Astrocyte of the cerebellum (primary cell): Measurements from ENCODE around the gene ABCA4.
A peak's percentile ranks its signal among the peaks of the same experiment; 100 is the strongest.

Source experiments
- DNase-seq: peaks from one replicate; pipeline ENCODE4 v3.0.0-alpha.2; 2011; ENCODE audit warnings: low read depth
- H3K4me3 ChIP-seq: 2 replicates; pipeline ENCODE4 v1.5.1; 2011; ENCODE audit warnings: mild to moderate bottlenecking, low read depth, low read length, moderate library complexity
- CTCF ChIP-seq: IDR thresholded peaks from 2 replicates; pipeline ENCODE4 v1.5.1; 2012; ENCODE audit warnings: low read length, low read depth, moderate library complexity, mild to moderate bottlenecking; ENCODE audit errors: missing control alignments
- in situ Hi-C: cut with HindIII; loops from 2 replicates; pipeline ENCODE4 v1.10.0; 2017; ENCODE audit warnings: low sequenced_read_pairs

ABCA4 gene

DNA sequence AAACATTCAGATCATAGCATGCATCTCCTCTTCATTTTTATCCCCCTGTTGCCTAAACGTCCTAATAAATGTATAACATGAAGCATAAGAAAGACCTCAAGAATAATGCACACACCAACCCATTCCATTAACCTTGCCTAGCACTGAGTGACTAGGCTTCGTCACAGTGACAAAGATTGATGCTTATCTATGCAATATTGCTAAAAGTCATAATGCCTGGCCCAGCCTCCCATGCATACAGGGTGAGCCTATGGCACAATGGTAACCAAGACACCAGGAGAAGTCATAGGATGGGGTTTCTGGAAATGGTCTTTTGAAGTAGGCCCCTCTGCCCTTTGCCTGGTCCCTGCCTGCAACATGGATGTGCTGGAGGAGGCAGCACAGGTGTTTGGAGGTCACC is 33.8 kb downstream of the ABCA4 start:
- in situ Hi-C loops: no loop called here
- no peak for TF ChIP-seq CTCF
- no peak overlapping the region for H3K4me3 ChIP-seq
- no peak for DNase-seq

- H3K4me3 ChIP-seq: no peak overlapping the region
- in situ Hi-C loops: no loop called here
- no peak for DNase-seq
- TF ChIP-seq CTCF: no peak
These were observed 36.4 kb downstream of the ABCA4 start for GRCh38 chr1:94084547-94084946.

- in situ Hi-C loops: no loop called here
- no peak overlapping the region for H3K4me3 ChIP-seq
- no peak for DNase-seq
- no peak for TF ChIP-seq CTCF
These were observed 36.9 kb downstream of the ABCA4 start for GRCh38 chr1:94084085-94084484.

GRCh38 chr1:94083681-94084080 is 37.3 kb downstream of the ABCA4 start:
- no peak for DNase-seq
- TF ChIP-seq CTCF: no peak
- in situ Hi-C loops: no loop called here
- H3K4me3 ChIP-seq: no peak overlapping the region

- in situ Hi-C loops: no loop called here
- no peak overlapping the region for H3K4me3 ChIP-seq
- peak; percentile 47 for DNase-seq
- no peak for TF ChIP-seq CTCF
These were observed 39.2 kb downstream of the ABCA4 start for GRCh38 chr1:94081566-94082344.

GRCh38 chr1:94079989-94080388 is 41.0 kb downstream of the ABCA4 start:
- no peak for TF ChIP-seq CTCF
- in situ Hi-C loops: loop anchor here (5.0 kb wide), 1 partner anchor 42 kb away; the partner anchor contains the start of gene ABCA4
- no peak for DNase-seq
- no peak overlapping the region for H3K4me3 ChIP-seq
